WTC11 (cell line): ENCODE measurements around the gene CASTOR2.

ENCODE experiments used
- AFF4 ChIP-seq: sonication (generic); formaldehyde crosslinking; IDR thresholded peaks from 2 replicates; pipeline ENCODE4 v1.8.1; 2023; ENCODE audit warnings: mild to moderate bottlenecking, missing genetic modification reagents, borderline replicate concordance
- ATF2 ChIP-seq: sonication (generic); formaldehyde crosslinking; IDR thresholded peaks from 2 replicates; pipeline ENCODE4 v1.8.1; 2022; ENCODE audit warnings: low read depth, missing genetic modification reagents, borderline replicate concordance
- ATF6 ChIP-seq: sonication (generic); formaldehyde crosslinking; IDR thresholded peaks from 2 replicates; pipeline ENCODE4 v1.8.1; 2023; ENCODE audit warnings: mild to moderate bottlenecking, missing genetic modification reagents
- CTCF ChIP-seq: fragments of 200-600 bp; IDR thresholded peaks from 2 replicates; pipeline ENCODE4 v1.8.0; 2022; ENCODE audit warnings: antibody characterized with exemption
- ELF4 ChIP-seq: sonication (generic); formaldehyde crosslinking; IDR thresholded peaks from 2 replicates; pipeline ENCODE4 v1.8.1; 2022; ENCODE audit warnings: low read depth, mild to moderate bottlenecking, moderate library complexity, missing genetic modification reagents
- FOXP4 ChIP-seq: sonication (generic); formaldehyde crosslinking; IDR thresholded peaks from 2 replicates; pipeline ENCODE4 v1.8.0; 2022; ENCODE audit warnings: mild to moderate bottlenecking, missing genetic modification reagents
- JUN ChIP-seq: sonication (generic); formaldehyde crosslinking; IDR thresholded peaks from 2 replicates; pipeline ENCODE4 v1.8.0; 2023; ENCODE audit warnings: mild to moderate bottlenecking, missing genetic modification reagents
- NFE2L1 ChIP-seq: sonication (generic); formaldehyde crosslinking; IDR thresholded peaks from 2 replicates; pipeline ENCODE4 v1.8.1; 2023; ENCODE audit warnings: missing genetic modification reagents
- NR3C1 ChIP-seq: sonication (generic); formaldehyde crosslinking; conservative IDR thresholded peaks from 2 replicates; pipeline ENCODE4 v1.8.1; 2023; ENCODE audit warnings: low read depth, mild to moderate bottlenecking, missing genetic modification reagents
- RELA ChIP-seq: sonication (generic); formaldehyde crosslinking; IDR thresholded peaks from 2 replicates; pipeline ENCODE4 v1.8.1; 2022; ENCODE audit warnings: missing genetic modification reagents, mild to moderate bottlenecking, borderline replicate concordance
- SP1 ChIP-seq: sonication (generic); formaldehyde crosslinking; conservative IDR thresholded peaks from 2 replicates; pipeline ENCODE4 v1.8.1; 2022; ENCODE audit warnings: missing genetic modification reagents
- TEAD1 ChIP-seq: sonication (generic); formaldehyde crosslinking; IDR thresholded peaks from 2 replicates; pipeline ENCODE4 v1.8.0; 2022; ENCODE audit warnings: mild to moderate bottlenecking, missing genetic modification reagents
- ZNF121 ChIP-seq: sonication (generic); formaldehyde crosslinking; IDR thresholded peaks from 2 replicates; pipeline ENCODE4 v1.8.0; 2023; ENCODE audit warnings: missing genetic modification reagents
- ZNF425 ChIP-seq: fragments of 250-450 bp; sonication (Bioruptor Pico); conservative IDR thresholded peaks from 2 replicates; pipeline ENCODE4 v1.9.0; 2021; ENCODE audit warnings: mild to moderate bottlenecking

- TF ChIP-seq ZNF425 (no peak), NFE2L1 (CRISPR knock-in tag) (no peak), CTCF (no peak), NR3C1 (CRISPR knock-in tag) (no peak), RELA (CRISPR knock-in tag) (no peak), FOXP4 (no peak), TEAD1 (CRISPR knock-in tag) (no peak), ELF4 (CRISPR knock-in tag) (no peak), JUN (CRISPR knock-in tag) (no peak), SP1 (no peak), ZNF121 (CRISPR knock-in tag) (no peak), ATF6 (CRISPR knock-in tag) (no peak), ATF2 (CRISPR knock-in tag) (no peak), AFF4 (no peak)
Observed at GRCh38 chr7:75055830-75056772, 91.6 kb downstream of the CASTOR2 start.
